Osteoblast (primary cell): ENCODE data around the gene CIC. TPM values are rescaled to one million over a fixed set of nuclear protein-coding genes. Genes with fewer than 3 reads are reported as not detected.

Source experiments
- DNase-seq: peaks from one replicate; pipeline ENCODE4 v3.0.0; 2011; ENCODE audit warnings: low spot score, mixed read lengths; ENCODE audit not compliant: insufficient read length; ENCODE audit errors: missing footprints
- H2AFZ ChIP-seq: 2 replicates; pipeline ENCODE4 v1.6.0; 2011; ENCODE audit warnings: mild to moderate bottlenecking, low read length
- H3K27ac ChIP-seq: 2 replicates; pipeline ENCODE4 v1.5.1; 2011; ENCODE audit warnings: mild to moderate bottlenecking, low read depth, low read length, moderate library complexity
- H3K27me3 ChIP-seq: 2 replicates; pipeline ENCODE4 v1.6.0; 2012; ENCODE audit warnings: mild to moderate bottlenecking, control low read depth, inconsistent platforms, low read length, moderate library complexity; ENCODE audit not compliant: insufficient read depth
- H3K36me3 ChIP-seq: 2 replicates; pipeline ENCODE4 v1.5.1; 2011; ENCODE audit warnings: mild to moderate bottlenecking, low read length, control low read depth, moderate library complexity; ENCODE audit not compliant: insufficient read depth
- H3K4me1 ChIP-seq: 2 replicates; pipeline ENCODE4 v1.5.1; 2011; ENCODE audit warnings: mild to moderate bottlenecking, low read length, control low read depth, moderate library complexity; ENCODE audit not compliant: insufficient read depth
- H3K4me2 ChIP-seq: 2 replicates; pipeline ENCODE4 v1.6.0; 2011; ENCODE audit warnings: mild to moderate bottlenecking, low read length; ENCODE audit not compliant: insufficient read depth
- H3K4me3 ChIP-seq: fragments of 200-600 bp; sonication (generic); 3 replicates; pipeline ENCODE4 v1.5.1; 2012; ENCODE audit warnings: mild to moderate bottlenecking, low read length, inconsistent platforms; ENCODE audit not compliant: insufficient read depth
- H3K79me2 ChIP-seq: 2 replicates; pipeline ENCODE4 v1.6.0; 2012; ENCODE audit warnings: mild to moderate bottlenecking, low read length, control low read depth, inconsistent platforms; ENCODE audit not compliant: insufficient read depth
- H3K9me3 ChIP-seq: 2 replicates; pipeline ENCODE4 v1.5.1; 2011; ENCODE audit warnings: low read depth, low read length, control low read depth
- H4K20me1 ChIP-seq: 2 replicates; pipeline ENCODE4 v1.6.0; 2012; ENCODE audit warnings: mild to moderate bottlenecking, low read length, control low read depth; ENCODE audit not compliant: insufficient read depth
- CTCF ChIP-seq: IDR thresholded peaks from 2 replicates; pipeline ENCODE4 v1.5.1; 2011; ENCODE audit warnings: mild to moderate bottlenecking, low read depth, low read length, moderate library complexity; ENCODE audit errors: extremely low read depth
- total RNA-seq: library from RNA; depleted of rRNA; stranded (reverse); fragments of >200 nt; gene quantifications from 2 replicates; pipeline ENCODE4 v1.2.3, GENCODE V29; 2012

CIC gene
- total RNA-seq, 1 donor: 39.1 TPM

GRCh38 chr19:42326969-42327368 lies 57.9 kb downstream of the CIC start:
- Histone ChIP-seq H3K9me3 (no peaks in the 10 kb centered on the region), H3K27ac (no peak overlapping the region), H3K79me2 (peaks cover 37% of the 10 kb centered on the region), H3K4me3 (no peak overlapping the region), H3K4me1 (peaks cover 13% of the 10 kb centered on the region), H4K20me1 (peaks cover 8% of the 10 kb centered on the region), H2AFZ (no peak overlapping the region), H3K27me3 (peaks cover 28% of the 10 kb centered on the region), H3K4me2 (peak overlapping the region; percentile 98), H3K36me3 (no peaks in the 10 kb centered on the region)
- peak; percentile 3 for DNase-seq
- no peak for TF ChIP-seq CTCF

DNA sequence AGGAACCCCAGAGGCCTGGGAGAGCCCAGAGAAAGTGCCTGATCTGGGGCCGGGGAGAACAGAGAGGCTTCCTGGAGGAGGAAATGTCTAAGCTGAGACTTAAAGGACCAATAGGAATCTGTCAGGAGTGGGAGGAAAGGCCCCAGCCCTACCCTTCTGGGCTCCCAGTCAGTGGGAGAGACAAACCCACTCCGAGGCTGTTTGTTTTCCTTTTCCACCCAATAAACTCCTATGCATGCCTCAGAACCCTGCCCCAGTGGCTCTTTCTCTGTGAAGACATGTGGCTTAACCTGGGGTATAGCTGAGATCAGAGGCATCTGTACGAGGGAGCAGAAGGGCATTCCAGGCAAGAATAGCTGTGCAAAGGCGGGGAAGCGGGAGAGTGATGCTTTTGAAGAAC lies 58.3 kb downstream of the CIC start:
- Histone ChIP-seq H3K4me1 (peaks cover 13% of the 10 kb centered on the region), H3K79me2 (peaks cover 37% of the 10 kb centered on the region), H2AFZ (no peak overlapping the region), H4K20me1 (peaks cover 8% of the 10 kb centered on the region), H3K9me3 (no peaks in the 10 kb centered on the region), H3K27me3 (peaks cover 24% of the 10 kb centered on the region), H3K4me2 (no peak overlapping the region), H3K4me3 (no peak overlapping the region), H3K27ac (no peak overlapping the region), H3K36me3 (no peaks in the 10 kb centered on the region)
- TF ChIP-seq CTCF: no peak
- peak; percentile 26 for DNase-seq

- Histone ChIP-seq H3K27me3 (peaks cover 19% of the 10 kb centered on the region), H3K9me3 (no peaks in the 10 kb centered on the region), H3K79me2 (peaks cover 37% of the 10 kb centered on the region), H3K27ac (no peak overlapping the region), H3K4me1 (peaks cover 13% of the 10 kb centered on the region), H2AFZ (no peak overlapping the region), H3K4me2 (no peak overlapping the region), H3K4me3 (no peak overlapping the region), H3K36me3 (no peaks in the 10 kb centered on the region), H4K20me1 (peaks cover 12% of the 10 kb centered on the region)
- DNase-seq: peak; percentile 51
- TF ChIP-seq CTCF: no peak
Observed at GRCh38 chr19:42328106-42328505, 59.1 kb downstream of the CIC start.

DNA sequence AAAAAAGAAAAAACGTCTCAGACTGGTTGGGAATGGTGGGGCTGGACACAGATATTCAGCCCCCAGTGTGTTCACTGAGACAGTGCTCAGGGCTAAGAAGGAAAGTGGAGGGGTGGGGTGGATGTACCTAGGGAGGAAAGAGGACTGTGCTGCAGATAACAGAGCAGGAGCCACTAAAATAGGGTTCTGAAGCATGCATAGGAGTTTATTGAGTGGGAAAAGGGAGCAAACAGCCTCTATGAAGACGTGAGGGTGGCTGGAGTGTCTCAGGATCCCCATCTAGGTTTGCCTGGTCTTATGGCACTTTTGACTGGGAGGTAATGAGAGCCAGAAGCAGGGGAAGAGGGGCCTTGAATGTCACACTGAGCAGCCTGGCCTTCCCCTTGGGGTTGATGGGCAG lies 59.8 kb downstream of the CIC start:
- H3K79me2 ChIP-seq: peaks cover 37% of the 10 kb centered on the region
- no peak for TF ChIP-seq CTCF
- H3K9me3 ChIP-seq: no peaks in the 10 kb centered on the region
- no peak overlapping the region for H3K4me3 ChIP-seq
- DNase-seq: peak; percentile 72
- H3K27me3 ChIP-seq: peaks cover 12% of the 10 kb centered on the region
- no peak overlapping the region for H3K4me2 ChIP-seq
- no peak overlapping the region for H2AFZ ChIP-seq
- no peak overlapping the region for H3K27ac ChIP-seq
- peaks cover 13% of the 10 kb centered on the region for H3K4me1 ChIP-seq
- H3K36me3 ChIP-seq: no peaks in the 10 kb centered on the region
- peaks cover 13% of the 10 kb centered on the region for H4K20me1 ChIP-seq
